RPMI8226 (cell line): ENCODE data around the gene INTU.
"Not testable (repeated sequence)": the region's sequence is repeated elsewhere in the genome, so short reads cannot be mapped to it uniquely, and the experiment has no call there.

Experiments used
- DNase-seq: peaks from one replicate; pipeline ENCODE4 v3.0.0-alpha.2; 2015

INTU gene

GRCh38 chr4:127632420-127633403, at the start of gene INTU:
TSS of gene INTU (plus strand) at chr4:127632957. CDS start at chr4:127633035, 78 bp downstream.
- DNase-seq, result no peak

GRCh38 chr4:127586496-127586895, 46.3 kb upstream of the INTU start:
- not testable (repeated sequence) for DNase-seq

- DNase-seq, result peak; percentile 4
These were observed 45.7 kb upstream of the INTU start for GRCh38 chr4:127586922-127587571.

GRCh38 chr4:127589153-127589552, 43.6 kb upstream of the INTU start:
- not testable (repeated sequence) for DNase-seq

GRCh38 chr4:127598656-127599055, 34.1 kb upstream of the INTU start:
- no peak for DNase-seq

- DNase-seq, result no peak
These were observed 31.7 kb upstream of the INTU start for GRCh38 chr4:127601029-127601428.

GRCh38 chr4:127604949-127605709, 27.6 kb upstream of the INTU start:
- DNase-seq, result peak; percentile 31

- DNase-seq, result no peak
These were observed 25.9 kb upstream of the INTU start for GRCh38 chr4:127606823-127607222.

GRCh38 chr4:127609484-127609883, 23.3 kb upstream of the INTU start:
- no peak for DNase-seq

GRCh38 chr4:127610488-127610887, 22.3 kb upstream of the INTU start:
- no peak for DNase-seq

- DNase-seq, result no peak
These were observed 15.9 kb upstream of the INTU start for GRCh38 chr4:127616898-127617297.

- DNase-seq, result no peak
These were observed 14.3 kb upstream of the INTU start for GRCh38 chr4:127618427-127618826.

GRCh38 chr4:127622621-127622920, 10.2 kb upstream of the INTU start:
- DNase-seq, result no peak

- no peak for DNase-seq
These were observed 9.6 kb upstream of the INTU start for GRCh38 chr4:127622921-127623796.

- no peak for DNase-seq
These were observed 9.0 kb upstream of the INTU start for GRCh38 chr4:127623797-127624083.

- no peak for DNase-seq
These were observed 8.6 kb upstream of the INTU start for GRCh38 chr4:127624173-127624572.

- no peak for DNase-seq
These were observed 3.4 kb upstream of the INTU start for GRCh38 chr4:127629371-127629770.

GRCh38 chr4:127630152-127630551, 2.6 kb upstream of the INTU start:
- no peak for DNase-seq

GRCh38 chr4:127631420-127631819, 1.3 kb upstream of the INTU start:
- DNase-seq, result no peak

- DNase-seq, result no peak
These were observed 1.4 kb downstream of the INTU start for GRCh38 chr4:127634181-127634580.

- no peak for DNase-seq
These were observed 8.8 kb downstream of the INTU start for GRCh38 chr4:127641524-127641923.

GRCh38 chr4:127642169-127642568, 9.4 kb downstream of the INTU start:
- no peak for DNase-seq

- no peak for DNase-seq
These were observed 11.0 kb downstream of the INTU start for GRCh38 chr4:127643791-127644190.
